GM18526 (cell line): ENCODE results near the gene JAK1.

ENCODE experiments used
- POLR2A ChIP-seq: IDR thresholded peaks from 3 replicates; pipeline ENCODE4 v1.6.1; 2011; ENCODE audit not compliant: insufficient read length; ENCODE audit errors: extremely low read depth

Gene JAK1

GRCh38 chr1:64892576-64893573, 73.5 kb downstream of the JAK1 start:
- TF ChIP-seq POLR2A = no peak

- TF ChIP-seq POLR2A = no peak
These were observed 74.9 kb downstream of the JAK1 start for GRCh38 chr1:64891448-64891825.

- no peak for TF ChIP-seq POLR2A
These were observed 75.5 kb downstream of the JAK1 start for GRCh38 chr1:64890699-64891447.

- no peak for TF ChIP-seq POLR2A
These were observed 78.6 kb downstream of the JAK1 start for GRCh38 chr1:64887689-64888217.

- no peak for TF ChIP-seq POLR2A
These were observed 79.5 kb downstream of the JAK1 start for GRCh38 chr1:64886877-64887276.

- no peak for TF ChIP-seq POLR2A
These were observed 80.7 kb downstream of the JAK1 start for GRCh38 chr1:64885648-64886047.

GRCh38 chr1:64884261-64885040, 81.9 kb downstream of the JAK1 start:
- no peak for TF ChIP-seq POLR2A

GRCh38 chr1:64882574-64883255, 83.6 kb downstream of the JAK1 start:
- TF ChIP-seq POLR2A = no peak

GRCh38 chr1:64881281-64881680, 85.1 kb downstream of the JAK1 start:
- no peak for TF ChIP-seq POLR2A

GRCh38 chr1:64880449-64880848, 85.9 kb downstream of the JAK1 start:
- TF ChIP-seq POLR2A = no peak

- TF ChIP-seq POLR2A = no peak
These were observed 87.3 kb downstream of the JAK1 start for GRCh38 chr1:64878931-64879611.

GRCh38 chr1:64878090-64878489, 88.3 kb downstream of the JAK1 start:
- no peak for TF ChIP-seq POLR2A

- TF ChIP-seq POLR2A = no peak
These were observed 88.8 kb downstream of the JAK1 start for GRCh38 chr1:64877598-64877997.

GRCh38 chr1:64877151-64877550, 89.2 kb downstream of the JAK1 start:
- TF ChIP-seq POLR2A = no peak
